GM23338 (cell line): ENCODE results near the gene JOSD2. TPM values are rescaled to one million over a fixed set of nuclear protein-coding genes. Genes with fewer than 3 reads are reported as not detected.
A peak's percentile ranks its signal among the peaks of the same experiment; 100 is the strongest.

Experiments
- ATAC-seq: fragments of 200-7000 bp; cut with Tn5 transposase; 3 replicates; pipeline ENCODE4 v1.9.1; 2020
- DNase-seq: peaks from one replicate; pipeline ENCODE4 v3.0.0-alpha.2; 2015; ENCODE audit warnings: low spot score
- H2AFZ ChIP-seq: fragments of 200-600 bp; sonication (generic); 2 replicates; pipeline ENCODE4 v1.8.0; 2016; ENCODE audit warnings: antibody characterized with exemption, mild to moderate bottlenecking, moderate library complexity
- H3F3A ChIP-seq: fragments of 200-600 bp; sonication (generic); replicated peaks from 2 replicates; pipeline ENCODE4 v1.8.0; 2017; ENCODE audit warnings: antibody characterized with exemption, mixed run types, low read depth
- H3K27ac ChIP-seq: fragments of 200-600 bp; sonication (generic); 2 replicates; pipeline ENCODE4 v1.6.1; 2016; ENCODE audit warnings: low read depth
- H3K27me3 ChIP-seq: fragments of 200-600 bp; sonication (generic); 2 replicates; pipeline ENCODE4 v1.8.0; 2016; ENCODE audit warnings: mild to moderate bottlenecking, mixed run types, moderate library complexity; ENCODE audit not compliant: insufficient read depth
- H3K36me3 ChIP-seq: fragments of 200-600 bp; sonication (generic); 2 replicates; pipeline ENCODE4 v1.8.0; 2016; ENCODE audit warnings: mild to moderate bottlenecking; ENCODE audit not compliant: insufficient read depth
- H3K4me1 ChIP-seq: fragments of 200-600 bp; sonication (generic); 2 replicates; pipeline ENCODE4 v1.8.0; 2016; ENCODE audit warnings: mild to moderate bottlenecking, moderate library complexity; ENCODE audit not compliant: insufficient read depth
- H3K4me2 ChIP-seq: fragments of 200-600 bp; sonication (generic); 2 replicates; pipeline ENCODE4 v1.7.1; 2017; ENCODE audit warnings: mixed run types
- H3K4me3 ChIP-seq: fragments of 200-600 bp; sonication (generic); 2 replicates; pipeline ENCODE4 v1.6.1; 2016; ENCODE audit warnings: mixed run types
- H3K79me2 ChIP-seq: fragments of 200-600 bp; sonication (generic); replicated peaks from 2 replicates; pipeline ENCODE4 v1.8.0; 2017; ENCODE audit warnings: mild to moderate bottlenecking; ENCODE audit not compliant: insufficient read depth
- H3K9me2 ChIP-seq: fragments of 200-600 bp; sonication (generic); 2 replicates; pipeline ENCODE4 v1.8.0; 2017; ENCODE audit not compliant: insufficient read depth
- H4K20me1 ChIP-seq: fragments of 200-600 bp; sonication (generic); replicated peaks from 2 replicates; pipeline ENCODE4 v1.8.0; 2017; ENCODE audit warnings: mild to moderate bottlenecking; ENCODE audit not compliant: insufficient read depth
- H3K27ac Mint-ChIP-seq: 2 replicates; pipeline ENCODE4 v1.8.0; 2020; ENCODE audit warnings: inconsistent platforms, mild to moderate bottlenecking, moderate library complexity, mixed read lengths
- H3K27me3 Mint-ChIP-seq: 3 replicates; pipeline ENCODE4 v1.8.0; 2022; ENCODE audit warnings: low read depth, mild to moderate bottlenecking, moderate library complexity, mixed read lengths, inconsistent platforms; ENCODE audit not compliant: insufficient read depth, poor library complexity
- H3K36me3 Mint-ChIP-seq: 3 replicates; pipeline ENCODE4 v1.8.0; 2021; ENCODE audit warnings: low read depth, mild to moderate bottlenecking, inconsistent platforms, moderate library complexity, mixed read lengths
- H3K4me1 Mint-ChIP-seq: 3 replicates; pipeline ENCODE4 v1.8.0; 2020; ENCODE audit warnings: mild to moderate bottlenecking, inconsistent platforms, mixed read lengths
- H3K4me3 Mint-ChIP-seq: 3 replicates; pipeline ENCODE4 v1.8.0; 2021; ENCODE audit warnings: moderate library complexity, mild to moderate bottlenecking, inconsistent platforms, mixed read lengths
- H3K9me3 Mint-ChIP-seq: 3 replicates; pipeline ENCODE4 v1.8.0; 2020; ENCODE audit warnings: moderate library complexity, mild to moderate bottlenecking, inconsistent platforms, mixed read lengths
- CTCF ChIP-seq, 2 experiments: fragments of 200-600 bp in 1 of 2; sonication (generic) in 1 of 2; conservative IDR thresholded peaks; 2 replicates each; pipeline versions ENCODE4 v1.5.1 to v1.6.1; 2016 to 2017; ENCODE audit warnings: antibody characterized with exemption in 2 of 2, low read depth in 2 of 2, mild to moderate bottlenecking in 2 of 2, moderate library complexity in 1 of 2
- EZH2 ChIP-seq: fragments of 200-600 bp; sonication (generic); IDR thresholded peaks from one replicate; pipeline ENCODE4 v1.8.0; 2017; ENCODE audit warnings: antibody characterized with exemption, mild to moderate bottlenecking, low read depth; ENCODE audit not compliant: unreplicated experiment
- EZH2phosphoT487 ChIP-seq: fragments of 200-600 bp; sonication (generic); IDR thresholded peaks from one replicate; pipeline ENCODE4 v1.8.1; 2018; ENCODE audit warnings: antibody characterized with exemption; ENCODE audit not compliant: unreplicated experiment
- JUNB ChIP-seq: IDR thresholded peaks from one replicate; pipeline ENCODE4 v1.6.1; 2016; ENCODE audit warnings: antibody characterized with exemption; ENCODE audit not compliant: unreplicated experiment
- POLR2AphosphoS5 ChIP-seq: IDR thresholded peaks from 2 replicates; pipeline ENCODE4 v1.6.1; 2016; ENCODE audit warnings: antibody characterized with exemption, low read depth
- ZNF462 ChIP-seq: fragments of 250-450 bp; sonication (Bioruptor Pico); IDR thresholded peaks from 2 replicates; pipeline ENCODE4 v1.5.0; 2020; ENCODE audit warnings: mild to moderate bottlenecking, moderate library complexity
- polyA plus RNA-seq: library from polyadenylated mRNA; unstranded; fragments of >200 nt; fragmentation: Nextera tagmentation; extraction: Ambion mirVana; gene quantifications from 2 replicates; pipeline ENCODE4 v1.2.1, GENCODE V29; 2016
- total RNA-seq: library from RNA; depleted of rRNA; stranded (reverse); fragments of >200 nt; shearing (Covaris generic); gene quantifications from 2 replicates; pipeline ENCODE4 v1.2.3, GENCODE V29; 2014
- TF ChIP-seq, protein P1 (sequence below): IDR thresholded peaks from one replicate; pipeline ENCODE4 v1.6.1; 2018; ENCODE audit warnings: antibody characterized with exemption; ENCODE audit not compliant: unreplicated experiment

The JOSD2 gene
- total and polyA plus RNA-seq, 2 experiments from 2014 or later, result 3.3 to 5.8 TPM

- TF ChIP-seq ZNF462 (CRISPR knock-in tag), result no peak
- no peak for TF ChIP-seq EZH2
- TF ChIP-seq JUNB, result no peak
- no peak for TF ChIP-seq CTCF (conservative IDR thresholded peaks at IDR 0.05; ENCODE audit: low read depth in 2 of 2)
Measured at GRCh38 chr19:50501568-50502475, 9.2 kb downstream of the JOSD2 start (continued).

GRCh38 chr19:50501186-50501567 is 9.8 kb downstream of the JOSD2 start:
- H3F3A ChIP-seq, result no peaks in the 10 kb centered on the region
- no peak overlapping the region for H3K4me3 ChIP-seq
- no peaks in the 10 kb centered on the region for H3K9me2 ChIP-seq
- ATAC-seq, result no peak
- Mint-ChIP-seq H3K4me3 (no peak overlapping the region), H3K27ac (no peak overlapping the region), H3K27me3 (peaks cover 9% of the 10 kb centered on the region), H3K36me3 (peaks cover 15% of the 10 kb centered on the region), H3K9me3 (peaks cover 56% of the 10 kb centered on the region), H3K4me1 (no peaks in the 10 kb centered on the region)
- H3K27ac ChIP-seq, result no peak overlapping the region
- H3K79me2 ChIP-seq, result no peaks in the 10 kb centered on the region
- H3K4me1 ChIP-seq, result peaks cover 7% of the 10 kb centered on the region; the same call in 1 of the 2 replicates
- peaks cover 44% of the 10 kb centered on the region for H3K27me3 ChIP-seq
- H3K4me2 ChIP-seq, result peak overlapping the region; percentile 65; the same call in 1 of the 2 replicates
- H4K20me1 ChIP-seq, result no peaks in the 10 kb centered on the region
- H3K36me3 ChIP-seq, result no peaks in the 10 kb centered on the region
- no peak overlapping the region for H2AFZ ChIP-seq
- no peak for DNase-seq
- TF ChIP-seq, protein P1, sequence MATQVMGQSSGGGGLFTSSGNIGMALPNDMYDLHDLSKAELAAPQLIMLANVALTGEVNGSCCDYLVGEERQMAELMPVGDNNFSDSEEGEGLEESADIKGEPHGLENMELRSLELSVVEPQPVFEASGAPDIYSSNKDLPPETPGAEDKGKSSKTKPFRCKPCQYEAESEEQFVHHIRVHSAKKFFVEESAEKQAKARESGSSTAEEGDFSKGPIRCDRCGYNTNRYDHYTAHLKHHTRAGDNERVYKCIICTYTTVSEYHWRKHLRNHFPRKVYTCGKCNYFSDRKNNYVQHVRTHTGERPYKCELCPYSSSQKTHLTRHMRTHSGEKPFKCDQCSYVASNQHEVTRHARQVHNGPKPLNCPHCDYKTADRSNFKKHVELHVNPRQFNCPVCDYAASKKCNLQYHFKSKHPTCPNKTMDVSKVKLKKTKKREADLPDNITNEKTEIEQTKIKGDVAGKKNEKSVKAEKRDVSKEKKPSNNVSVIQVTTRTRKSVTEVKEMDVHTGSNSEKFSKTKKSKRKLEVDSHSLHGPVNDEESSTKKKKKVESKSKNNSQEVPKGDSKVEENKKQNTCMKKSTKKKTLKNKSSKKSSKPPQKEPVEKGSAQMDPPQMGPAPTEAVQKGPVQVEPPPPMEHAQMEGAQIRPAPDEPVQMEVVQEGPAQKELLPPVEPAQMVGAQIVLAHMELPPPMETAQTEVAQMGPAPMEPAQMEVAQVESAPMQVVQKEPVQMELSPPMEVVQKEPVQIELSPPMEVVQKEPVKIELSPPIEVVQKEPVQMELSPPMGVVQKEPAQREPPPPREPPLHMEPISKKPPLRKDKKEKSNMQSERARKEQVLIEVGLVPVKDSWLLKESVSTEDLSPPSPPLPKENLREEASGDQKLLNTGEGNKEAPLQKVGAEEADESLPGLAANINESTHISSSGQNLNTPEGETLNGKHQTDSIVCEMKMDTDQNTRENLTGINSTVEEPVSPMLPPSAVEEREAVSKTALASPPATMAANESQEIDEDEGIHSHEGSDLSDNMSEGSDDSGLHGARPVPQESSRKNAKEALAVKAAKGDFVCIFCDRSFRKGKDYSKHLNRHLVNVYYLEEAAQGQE, result no peak
- TF ChIP-seq EZH2phosphoT487 (no peak), POLR2AphosphoS5 (no peak)
